Activated CD4-positive, alpha-beta T cell treated with anti-CD3 and anti-CD28 coated beads, Interleukin-2, amount 50 U/mL, for 24 hours (primary cell): ENCODE results near the gene CATSPER4.

Experiments used
- DNase-seq, 2 donors: peaks; one replicate each; pipeline ENCODE4 v3.0.0-alpha.2; 2020; ENCODE audit warnings: low read depth in 1 of 2, low spot score in 1 of 2

The CATSPER4 gene

DNA sequence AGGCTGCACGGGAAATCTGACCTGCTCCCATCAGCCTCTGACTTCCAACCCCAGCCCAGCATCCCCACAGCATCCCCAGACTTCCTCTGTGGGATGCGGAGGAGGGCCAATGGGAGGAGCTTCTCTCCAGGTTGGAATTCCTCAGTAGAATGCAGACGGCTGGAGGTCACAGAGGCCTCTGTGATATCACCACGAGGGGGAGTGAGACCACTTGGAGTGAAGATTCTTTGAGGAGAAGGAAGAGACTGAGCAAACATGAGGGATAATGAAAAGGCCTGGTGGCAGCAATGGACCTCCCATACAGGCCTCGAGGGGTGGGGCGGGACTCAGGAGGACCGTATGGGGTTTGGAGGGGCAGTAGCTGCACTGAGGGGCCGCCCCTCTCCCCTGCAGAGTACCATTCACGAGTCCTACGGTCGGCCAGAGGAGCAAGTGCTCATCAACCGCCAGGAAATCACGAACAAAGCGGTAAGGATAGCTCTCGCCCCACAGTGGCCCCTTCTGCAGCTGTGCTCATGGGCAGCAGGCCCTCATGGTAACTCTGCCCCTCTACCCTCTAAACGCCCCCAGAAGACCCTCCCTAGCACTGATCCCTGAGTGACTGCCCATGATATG, at the start of gene CATSPER4:
Gene CATSPER4, plus strand, starts transcription at position 230 of the 615 bp plus-strand sequence. Its CDS starts 26 bp downstream, at position 256.
- DNase-seq = no peak

DNA sequence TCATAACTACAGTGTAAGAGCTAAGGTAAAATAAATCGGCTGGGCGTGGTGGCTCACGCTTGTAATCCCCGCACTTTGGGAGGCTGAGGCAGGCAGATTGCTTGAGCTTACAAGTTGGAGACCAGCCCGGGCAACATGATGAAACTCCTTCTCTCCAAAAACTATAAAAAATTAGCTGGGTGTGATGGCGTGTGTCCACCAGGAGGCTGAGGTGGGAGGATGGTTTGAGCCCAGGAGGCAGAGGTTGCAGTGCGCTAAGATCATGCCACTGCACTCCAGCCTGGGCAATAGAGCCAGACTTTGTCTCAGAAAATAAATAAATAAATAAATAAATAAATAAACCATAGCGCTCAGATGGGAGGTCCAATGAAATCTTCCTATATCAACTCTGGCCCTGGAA, 48.2 kb upstream of the CATSPER4 start:
- DNase-seq = no peak

DNA sequence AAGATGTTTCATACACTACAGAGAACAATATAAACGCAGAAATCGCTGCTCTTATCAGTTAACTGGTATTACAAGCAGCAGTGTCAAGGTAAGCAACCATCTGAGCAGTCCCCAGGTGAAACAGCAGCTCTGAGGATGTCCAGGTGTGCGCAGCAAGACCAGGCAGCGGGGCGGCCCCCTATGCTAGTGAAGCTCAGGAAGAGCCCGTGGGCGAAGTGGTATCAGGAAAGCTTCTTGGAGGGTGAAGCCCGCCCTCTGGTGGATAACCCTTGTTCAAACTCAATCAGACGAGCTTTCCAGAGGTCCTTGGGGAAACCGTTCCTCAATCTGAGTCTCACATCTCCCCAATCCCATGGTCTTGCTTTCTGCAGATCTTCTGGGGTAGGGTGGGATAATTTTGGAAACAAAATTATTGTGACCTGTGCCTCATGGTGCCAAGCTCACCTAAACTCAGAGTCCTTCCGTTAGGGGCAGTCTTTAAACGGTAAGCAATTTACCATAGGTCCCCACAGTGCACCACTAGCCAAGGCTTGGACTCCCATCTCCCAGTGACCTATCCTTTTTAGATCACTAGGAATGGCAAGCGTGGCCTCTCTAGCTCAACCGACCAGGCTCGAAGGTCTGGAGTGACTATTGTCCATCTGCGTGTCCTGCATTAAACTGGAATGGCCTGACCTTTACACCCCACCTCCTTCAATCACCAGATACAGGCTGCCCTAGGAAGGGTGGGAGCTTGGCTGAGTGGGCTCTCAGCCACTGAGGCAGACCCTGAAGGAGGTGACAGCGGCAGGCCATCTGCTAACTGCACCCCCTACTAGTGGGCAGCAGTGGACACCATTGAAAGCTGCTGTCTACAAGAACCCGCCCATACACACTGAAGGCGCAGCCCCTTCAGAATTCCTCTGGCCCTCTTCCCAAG, 45.1 kb upstream of the CATSPER4 start:
- peak; percentile 43 to 66 for DNase-seq

DNA sequence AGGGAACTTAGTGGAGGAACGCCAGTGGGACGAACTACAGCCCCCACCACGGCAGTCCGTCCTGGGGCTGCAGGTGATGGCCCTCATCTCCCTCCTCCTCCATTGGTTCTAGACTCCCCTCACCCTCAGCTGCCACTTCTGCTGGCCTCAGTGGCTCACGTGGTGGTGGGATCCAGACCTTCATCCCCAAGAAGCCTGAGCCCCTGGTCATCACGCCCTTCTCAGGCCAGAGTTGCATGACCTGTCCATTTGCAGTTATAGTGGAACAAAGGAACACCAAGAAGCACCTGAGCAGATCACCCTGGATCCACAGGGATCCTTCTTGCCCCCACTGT, 44.5 kb upstream of the CATSPER4 start:
- no peak for DNase-seq

DNA sequence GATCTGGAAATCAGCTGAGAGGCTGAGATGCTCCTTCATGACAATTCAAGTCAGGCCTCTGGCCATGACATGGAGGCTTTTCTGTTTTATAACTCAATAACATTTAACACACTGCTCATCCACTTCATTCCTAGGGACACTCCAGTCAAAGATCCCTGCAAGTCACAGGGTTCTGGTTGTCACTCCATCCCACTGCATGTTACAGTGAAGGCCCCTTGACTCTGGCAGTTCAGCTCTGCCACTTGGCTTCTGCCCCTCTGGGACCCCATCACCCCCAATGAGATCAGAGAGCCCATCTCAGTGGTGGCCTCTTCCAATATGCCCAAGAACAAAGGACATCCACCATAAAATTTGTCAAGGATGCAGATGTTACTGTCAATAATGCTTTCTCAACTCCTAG, 41.5 kb upstream of the CATSPER4 start:
- no peak for DNase-seq

DNA sequence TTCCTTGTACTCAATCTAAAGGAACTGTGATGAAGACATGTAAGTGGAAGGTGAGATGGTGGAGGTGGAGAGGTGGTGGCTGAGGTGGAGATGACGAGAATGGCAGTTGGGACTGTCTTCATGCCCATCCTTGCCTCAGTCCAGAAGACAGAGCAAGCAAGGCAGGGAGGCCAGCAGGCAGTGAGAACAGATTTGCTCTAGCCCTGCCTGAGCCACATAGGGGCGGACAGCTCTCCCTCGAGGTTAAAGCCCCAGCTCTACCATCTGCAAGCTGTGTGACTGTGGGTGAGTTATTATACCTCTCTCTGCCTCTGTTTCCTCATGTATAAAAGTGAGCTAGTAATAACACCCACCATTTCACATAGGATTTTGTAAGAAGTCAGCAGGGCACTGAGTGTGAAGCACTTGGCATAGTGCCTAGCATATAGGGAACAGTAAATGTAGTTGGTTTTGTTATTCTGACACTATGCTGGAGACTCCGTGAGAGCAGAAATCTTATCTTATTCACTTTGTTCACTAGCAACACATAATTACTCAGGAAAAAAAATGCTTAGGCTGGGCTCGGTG, 36.4 kb upstream of the CATSPER4 start:
- DNase-seq = no peak

DNA sequence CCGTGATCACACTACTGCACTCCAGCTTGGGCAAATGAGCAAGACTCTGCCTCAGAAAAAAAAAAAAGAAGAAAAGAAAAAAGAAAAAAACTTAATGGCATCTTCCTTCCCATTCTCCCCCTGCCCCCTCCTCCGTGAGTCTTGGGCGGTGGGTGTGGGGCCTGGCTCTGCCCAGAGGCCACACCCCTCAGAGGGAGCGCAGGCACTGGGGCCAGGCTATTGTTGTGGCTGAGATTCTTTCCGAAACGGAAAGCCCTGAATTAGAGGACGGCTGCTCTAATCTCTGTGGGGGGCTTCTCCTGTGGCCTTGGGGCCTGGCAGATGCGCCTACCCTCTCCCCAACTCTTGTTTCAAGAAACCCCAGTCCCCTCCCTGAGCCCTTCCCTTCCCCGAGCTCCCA, 35.7 kb upstream of the CATSPER4 start:
- DNase-seq = no peak

DNA sequence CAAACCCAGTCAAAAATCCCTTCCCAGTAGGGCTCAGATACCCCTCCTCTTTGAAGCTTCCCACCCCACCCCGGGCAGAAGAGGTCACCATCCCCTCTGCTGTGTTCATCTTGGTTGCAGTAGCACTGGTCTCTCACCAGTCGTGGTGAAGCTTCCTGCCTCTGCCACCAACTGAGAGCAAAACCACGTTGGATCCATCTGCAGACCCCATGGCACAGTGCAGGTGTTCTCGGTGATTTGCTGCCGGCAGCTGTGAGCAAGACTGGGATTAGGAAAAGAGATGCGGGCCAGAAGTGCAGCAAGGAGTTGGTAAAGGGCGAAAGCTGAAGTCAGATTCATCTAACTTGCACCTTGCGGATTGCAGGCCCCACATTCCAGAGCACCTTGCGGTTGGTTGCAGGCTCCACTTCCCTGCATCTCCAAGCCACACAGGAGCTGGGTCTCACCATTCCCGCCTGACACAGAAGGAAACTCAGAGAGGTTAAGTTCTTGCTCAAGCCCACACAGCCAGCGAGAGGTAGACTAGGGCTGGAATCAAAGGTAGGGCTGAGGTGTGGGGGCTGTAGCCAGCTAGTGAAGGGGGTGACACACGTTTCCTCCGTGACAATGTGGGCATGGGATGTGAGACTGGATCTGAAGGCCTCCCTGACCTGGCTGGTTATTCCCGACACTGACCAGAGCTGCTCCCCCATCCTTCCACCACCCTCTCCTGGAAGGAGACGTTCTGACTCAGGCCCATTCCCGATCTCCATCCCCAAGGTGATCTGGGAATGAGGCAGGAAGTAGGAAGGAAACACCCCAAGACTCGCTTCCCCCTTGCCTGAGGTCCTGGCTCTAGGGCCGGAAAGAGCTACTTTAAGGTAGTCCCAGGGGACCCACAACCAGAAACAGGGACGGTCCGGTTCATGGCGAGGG, 34.8 kb upstream of the CATSPER4 start:
- DNase-seq = no peak

DNA sequence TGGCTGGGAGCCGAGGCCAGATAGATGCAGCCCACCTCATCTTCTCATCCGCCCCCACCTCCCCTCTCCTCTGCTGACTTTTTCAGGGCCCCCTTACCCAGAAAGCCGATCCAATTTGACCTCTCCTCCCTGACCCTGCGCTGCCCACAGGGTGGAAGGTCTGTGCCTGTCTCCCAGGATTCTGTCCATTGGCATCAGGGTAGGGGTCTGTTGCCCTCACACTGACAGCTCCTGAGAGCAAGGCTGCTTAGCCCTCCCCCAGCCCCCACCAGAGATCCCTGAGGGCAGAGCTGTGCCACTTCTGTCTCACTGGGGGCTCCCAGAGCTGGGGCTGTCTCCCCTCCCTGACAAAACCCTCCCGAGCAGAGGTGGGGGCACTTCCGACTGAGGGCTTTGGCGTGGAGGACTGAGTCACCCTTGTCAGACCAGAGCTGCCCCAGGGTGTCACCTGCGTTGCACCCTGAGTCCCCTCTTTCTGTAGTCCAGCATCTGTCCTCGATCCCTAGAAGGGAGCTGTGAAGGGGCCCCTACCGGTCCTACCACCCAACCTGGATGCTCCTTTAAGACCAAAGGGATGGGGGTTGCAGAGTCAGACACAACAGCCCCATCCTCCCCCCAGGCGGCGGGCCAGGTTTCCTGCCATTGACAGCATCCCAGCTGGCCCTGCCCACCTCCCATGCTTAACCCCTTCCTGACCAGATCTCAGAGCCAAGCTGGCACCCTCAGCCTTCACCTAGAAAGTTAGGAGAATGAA, 33.9 kb upstream of the CATSPER4 start:
- no peak for DNase-seq

DNA sequence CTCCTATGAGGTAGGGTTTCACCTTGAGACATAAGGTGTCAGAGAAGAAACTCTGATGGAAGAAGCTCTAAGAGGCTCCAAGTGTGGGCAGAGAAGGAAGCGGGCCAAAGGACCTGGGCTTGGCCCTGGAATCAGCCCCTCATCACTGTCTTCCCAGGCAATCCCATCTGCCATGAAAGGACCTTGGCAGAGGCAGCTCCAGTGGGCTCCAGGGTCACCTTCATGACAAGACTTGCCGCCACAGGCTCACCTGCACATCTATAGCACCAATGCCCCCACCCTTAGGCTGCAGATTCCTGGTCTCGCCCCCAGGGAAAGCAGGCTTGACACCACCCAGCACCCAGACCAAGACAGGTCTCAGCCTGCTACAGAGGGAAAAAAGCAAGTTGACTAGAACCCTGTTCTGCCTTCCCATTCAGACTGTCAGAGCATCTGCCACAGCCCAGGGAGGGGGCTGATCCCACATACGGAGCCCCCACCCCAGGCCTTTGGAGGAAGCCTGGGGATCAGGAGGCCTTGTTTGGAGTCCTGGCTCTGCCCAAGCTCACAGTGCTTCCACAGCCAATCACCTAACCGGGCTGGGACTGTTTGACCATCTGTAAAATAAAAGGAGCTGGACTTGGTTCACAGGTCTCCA, 32.0 kb upstream of the CATSPER4 start:
- DNase-seq = no peak

DNA sequence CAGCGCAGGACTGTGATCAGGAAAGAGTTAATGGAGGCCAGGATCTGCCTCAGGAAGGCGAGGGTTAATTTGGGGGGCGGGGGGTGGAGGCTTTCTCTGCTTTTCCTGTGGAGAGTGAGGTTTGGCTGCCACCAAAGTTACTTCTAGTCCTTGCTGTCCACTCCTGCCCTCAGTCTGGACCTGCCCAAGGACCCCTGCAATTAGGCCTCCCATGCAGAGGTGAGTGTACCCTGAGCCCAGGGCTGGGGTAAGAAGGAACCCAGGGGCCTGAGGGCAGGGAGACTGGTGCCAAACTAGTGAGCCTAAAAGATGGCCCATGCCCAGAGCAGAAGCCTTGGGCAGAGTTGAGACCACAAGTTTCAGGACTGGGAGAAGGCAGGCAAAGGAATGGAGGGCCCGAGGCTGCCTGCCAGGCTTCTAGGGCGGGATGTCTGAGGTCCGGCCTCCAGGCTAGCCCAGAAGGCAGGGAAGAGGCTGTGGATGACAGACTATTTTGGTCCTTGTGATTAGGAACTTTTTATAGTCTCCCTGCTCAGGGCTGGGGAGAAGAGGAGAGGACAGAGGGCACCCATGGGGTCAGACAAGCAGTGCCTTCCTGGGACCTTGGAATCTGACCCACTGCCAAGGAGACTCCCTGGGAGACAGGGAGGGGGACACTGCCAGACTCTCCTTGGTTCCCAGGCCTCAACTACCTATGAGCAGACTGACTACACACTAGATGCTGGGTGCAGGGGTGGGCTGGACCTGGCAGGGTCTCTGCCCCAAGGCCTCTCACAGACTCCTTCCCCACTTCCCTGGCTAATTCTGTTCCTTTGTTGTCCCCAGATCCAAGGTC, 31.3 kb upstream of the CATSPER4 start, which contains the start of gene FAM110D:
Gene FAM110D, plus strand, starts transcription at position 172 of the 835 bp plus-strand sequence. CDS start 2,213 bp downstream, outside the sequence.
- DNase-seq = no peak

DNA sequence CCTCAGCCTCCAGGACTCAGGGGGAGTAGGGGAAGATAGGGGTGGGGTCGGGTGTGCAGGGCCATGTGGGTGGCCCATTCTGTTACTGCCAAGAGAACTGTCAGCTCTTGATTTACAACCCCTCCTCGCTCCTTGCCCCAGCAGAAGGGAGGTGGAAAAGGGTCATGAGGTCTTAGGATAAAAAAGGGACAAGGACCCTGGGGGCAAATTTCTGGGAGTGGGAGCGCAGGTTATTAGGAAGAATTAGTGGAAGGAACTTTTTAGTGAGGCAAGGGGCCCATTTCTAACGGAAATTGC, 30.7 kb upstream of the CATSPER4 start:
- no peak for DNase-seq

DNA sequence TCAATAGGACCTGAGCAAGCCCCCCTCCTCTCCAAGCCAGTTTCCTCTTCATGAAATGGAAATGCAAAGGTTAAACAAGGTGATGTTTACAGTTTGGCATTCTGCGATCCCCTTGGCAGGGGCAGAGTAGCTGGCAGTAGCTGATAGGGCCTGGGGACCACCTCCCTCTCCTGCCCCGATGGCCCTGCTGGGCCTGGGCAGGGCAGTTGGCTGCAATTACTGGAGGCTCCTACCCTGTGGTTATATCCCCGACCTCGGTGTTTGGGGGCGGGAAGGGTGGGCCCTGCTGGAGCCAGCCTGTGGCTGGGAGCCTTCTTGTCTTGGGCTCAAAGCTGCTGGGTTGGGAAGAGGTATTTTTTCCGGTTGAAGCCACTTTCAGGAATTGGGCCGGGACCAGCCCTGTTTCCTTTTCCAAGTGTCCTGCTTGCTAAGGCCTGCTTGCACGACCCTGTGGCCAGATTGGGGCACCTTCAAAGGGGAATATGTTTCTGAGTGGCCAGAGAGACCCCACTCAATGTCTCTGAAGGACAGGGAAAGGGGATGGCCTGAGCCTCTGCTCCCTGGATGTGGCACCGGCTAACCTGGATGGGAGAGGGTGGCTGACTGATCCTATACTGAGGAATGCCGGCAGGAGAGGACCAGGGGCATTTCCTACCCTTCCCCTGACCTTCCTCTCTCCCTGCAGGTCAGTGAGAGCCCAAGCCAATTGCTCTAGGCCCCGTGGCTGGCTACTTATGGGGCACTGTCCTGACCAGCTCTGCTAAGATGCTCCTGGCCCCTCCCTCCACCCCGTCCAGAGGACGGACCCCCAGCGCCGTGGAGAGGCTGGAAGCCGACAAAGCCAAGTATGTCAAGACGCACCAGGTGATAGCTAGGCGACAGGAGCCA, 29.6 kb upstream of the CATSPER4 start:
- DNase-seq = no peak

DNA sequence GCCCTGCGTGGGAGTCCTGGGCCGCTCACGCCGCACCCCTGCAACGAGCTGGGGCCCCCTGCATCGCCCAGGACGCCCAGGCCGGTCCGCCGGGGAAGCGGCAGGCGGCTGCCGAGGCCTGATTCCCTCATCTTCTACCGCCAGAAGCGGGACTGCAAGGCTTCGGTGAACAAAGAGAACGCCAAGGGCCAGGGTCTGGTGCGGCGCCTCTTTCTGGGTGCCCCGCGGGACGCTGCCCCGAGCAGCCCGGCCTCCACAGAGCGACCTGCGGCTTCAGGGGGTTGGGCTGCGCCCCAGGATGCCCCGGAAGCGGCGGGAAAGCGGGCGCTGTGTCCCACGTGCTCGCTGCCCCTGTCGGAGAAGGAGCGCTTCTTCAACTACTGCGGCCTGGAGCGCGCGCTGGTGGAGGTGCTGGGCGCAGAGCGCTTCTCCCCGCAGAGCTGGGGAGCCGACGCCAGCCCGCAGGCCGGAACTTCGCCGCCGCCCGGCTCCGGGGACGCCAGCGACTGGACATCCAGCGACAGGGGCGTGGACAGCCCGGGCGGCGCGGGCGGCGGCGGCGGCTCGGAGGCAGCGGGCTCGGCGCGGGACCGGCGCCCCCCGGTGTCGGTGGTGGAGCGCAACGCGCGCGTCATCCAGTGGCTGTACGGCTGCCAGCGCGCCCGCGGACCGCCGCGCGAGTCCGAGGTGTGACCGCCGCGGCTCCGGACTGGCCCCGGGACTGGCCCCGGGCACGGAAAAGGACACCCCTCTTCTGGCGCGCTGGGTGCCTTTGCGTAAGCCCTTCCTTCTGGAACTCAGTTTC, 28.8 kb upstream of the CATSPER4 start:
- DNase-seq = peak in 1 of 2 donors; percentile 22

DNA sequence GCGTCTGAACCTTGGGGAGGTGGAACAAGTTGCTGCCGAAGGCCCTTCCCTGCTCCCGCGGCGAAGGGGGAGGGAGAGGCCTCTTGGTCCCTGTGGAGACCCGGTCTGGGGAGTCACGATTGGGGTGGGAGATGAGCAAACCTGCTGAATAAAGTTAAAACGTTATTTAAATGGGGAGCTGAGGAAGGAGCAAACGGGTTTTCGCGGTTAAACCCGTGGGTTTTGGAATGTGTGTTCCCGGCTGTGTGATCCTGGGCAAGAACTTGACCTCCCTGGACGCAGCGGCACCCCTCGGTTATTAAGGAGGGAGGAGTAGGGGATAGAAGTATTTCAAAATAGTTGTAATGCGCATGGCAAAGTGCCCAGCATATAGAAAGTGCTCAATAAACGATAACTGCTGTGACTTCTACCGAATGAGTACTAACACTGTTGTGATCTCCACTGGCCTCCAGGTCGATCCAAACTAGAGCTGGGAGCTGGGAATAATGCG, 28.1 kb upstream of the CATSPER4 start:
- no peak for DNase-seq

DNA sequence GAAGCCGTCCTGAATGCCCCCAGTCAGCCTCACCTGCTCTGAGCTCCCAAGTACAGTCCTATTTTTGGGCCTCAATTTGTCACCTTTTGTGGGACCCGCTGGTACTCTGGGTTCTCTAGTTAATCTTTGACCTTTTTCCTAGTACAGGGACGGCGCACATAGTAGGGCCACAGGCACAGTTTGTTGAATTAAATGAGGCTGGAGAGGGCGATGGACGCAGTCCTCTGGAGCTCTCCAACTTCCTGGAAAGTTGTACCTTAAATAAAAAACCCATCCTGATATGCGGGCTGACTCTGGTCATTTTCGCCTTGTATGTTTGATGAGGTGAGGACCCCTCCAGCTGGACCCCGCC, 26.7 kb upstream of the CATSPER4 start:
- no peak for DNase-seq
